Rectal smooth muscle tissue (tissue), 1 donor: ENCODE measurements around the gene SLX9.

ENCODE experiments used
- H3K27ac ChIP-seq: one replicate; pipeline ENCODE4 v1.7.0; 2013; ENCODE audit warnings: low read depth, low read length, inconsistent platforms
- H3K27me3 ChIP-seq: one replicate; pipeline ENCODE4 v1.7.0; 2013; ENCODE audit warnings: low read length; ENCODE audit not compliant: control insufficient read depth, insufficient read depth
- H3K36me3 ChIP-seq: one replicate; pipeline ENCODE4 v1.7.0; 2013; ENCODE audit warnings: low read length; ENCODE audit not compliant: control insufficient read depth, insufficient read depth
- H3K4me1 ChIP-seq: one replicate; pipeline ENCODE4 v1.7.0; 2013; ENCODE audit warnings: low read length; ENCODE audit not compliant: control insufficient read depth, insufficient read depth
- H3K4me3 ChIP-seq: one replicate; pipeline ENCODE4 v1.7.0; 2013; ENCODE audit warnings: low read length
- H3K9ac ChIP-seq: one replicate; pipeline ENCODE4 v1.7.0; 2013; ENCODE audit warnings: low read length

Gene SLX9

DNA sequence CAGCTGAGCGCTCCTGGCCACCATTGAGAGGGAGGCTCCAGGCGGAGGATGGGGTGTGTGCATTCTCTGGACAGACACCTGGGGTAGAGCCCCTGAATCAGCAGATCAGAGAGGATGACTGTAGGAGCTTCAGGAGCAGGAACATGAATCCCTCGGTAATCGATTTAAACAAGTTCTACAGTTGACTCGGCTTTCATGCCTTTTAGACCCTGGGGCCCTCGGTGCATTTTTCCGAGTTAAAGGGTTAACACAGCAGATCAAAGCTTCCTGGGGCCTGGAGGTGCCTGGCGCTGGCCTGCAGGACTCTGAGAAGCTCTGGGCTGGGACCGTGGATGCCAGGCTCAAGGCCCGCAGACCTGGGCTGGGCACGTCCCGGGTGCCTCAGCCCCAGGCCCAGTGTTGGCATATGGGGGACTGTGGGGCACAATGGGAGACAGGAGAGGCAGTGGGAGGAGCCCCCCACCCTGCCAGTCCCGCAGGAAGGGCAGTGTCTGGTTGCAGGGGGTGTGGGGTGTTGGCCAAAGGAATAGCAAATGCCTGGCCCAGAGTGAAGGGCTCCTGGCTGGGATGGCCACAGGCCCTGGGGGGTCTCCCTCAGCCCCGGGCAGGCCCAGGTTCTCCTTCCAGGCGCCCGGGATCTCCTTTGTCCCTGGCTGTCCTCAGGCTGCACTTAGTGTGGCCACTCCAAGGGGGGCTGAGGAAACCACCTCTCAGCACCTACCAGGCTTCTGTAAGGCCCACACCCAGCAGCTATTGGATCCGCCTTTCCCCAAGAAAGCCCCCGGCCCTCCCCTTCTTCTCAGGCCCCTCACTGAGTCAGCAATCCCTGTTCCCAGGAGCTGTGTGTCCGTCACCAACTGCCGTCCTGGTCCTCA is 40.1 kb downstream of the SLX9 start:
- Histone ChIP-seq H3K9ac (no peak overlapping the region), H3K27ac (no peak overlapping the region), H3K36me3 (peaks cover 2% of the 10 kb centered on the region), H3K4me3 (no peak overlapping the region), H3K27me3 (no peaks in the 10 kb centered on the region), H3K4me1 (no peaks in the 10 kb centered on the region)

DNA sequence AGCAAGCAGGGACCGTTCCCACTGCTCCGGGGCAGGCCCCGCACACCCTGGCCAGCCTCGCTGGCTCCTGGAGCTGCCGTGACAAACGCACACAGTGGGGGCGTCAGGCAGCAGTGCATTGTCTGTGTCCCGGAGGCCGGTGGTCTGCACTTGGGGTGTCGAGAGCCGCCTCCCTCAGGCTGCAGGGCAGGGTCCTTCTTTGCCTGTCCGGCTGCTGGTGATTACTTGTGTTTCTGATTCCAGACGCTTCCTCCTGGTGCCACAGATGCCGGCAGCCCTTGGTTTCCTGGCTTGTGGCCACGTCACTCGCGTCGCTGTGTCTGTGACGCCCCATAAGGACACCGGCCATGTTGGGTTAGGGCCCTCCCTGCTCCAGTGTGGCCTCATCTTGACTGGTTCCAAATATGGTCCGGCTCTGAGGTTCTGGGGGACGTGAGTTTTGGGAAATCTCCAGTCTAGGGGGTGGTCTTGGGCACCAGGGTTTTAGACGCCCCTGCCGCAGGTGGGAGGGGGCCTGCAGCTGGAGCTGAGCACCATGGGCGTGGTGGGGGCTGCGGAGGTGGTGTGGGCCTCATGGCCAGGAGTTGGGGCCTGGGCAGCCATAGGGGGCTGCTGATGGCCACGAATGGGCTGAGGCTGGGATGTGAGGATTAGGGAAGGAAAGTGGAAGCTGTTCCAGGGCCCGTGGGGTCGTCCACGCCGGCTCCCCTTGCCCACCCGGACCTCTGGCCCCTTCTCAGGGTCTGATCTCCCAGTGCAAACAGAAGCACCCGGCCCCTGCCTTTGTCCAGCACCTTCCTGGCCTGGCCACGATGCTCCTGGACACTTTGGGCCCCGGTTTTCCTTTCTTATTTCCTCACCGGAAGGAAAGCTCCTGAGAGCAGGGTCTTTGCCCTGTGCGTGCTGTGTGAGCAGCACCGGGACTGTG is 41.0 kb downstream of the SLX9 start:
- Histone ChIP-seq H3K9ac (no peak overlapping the region), H3K4me1 (no peaks in the 10 kb centered on the region), H3K4me3 (no peak overlapping the region), H3K36me3 (peaks cover 2% of the 10 kb centered on the region), H3K27me3 (no peaks in the 10 kb centered on the region), H3K27ac (no peak overlapping the region)

DNA sequence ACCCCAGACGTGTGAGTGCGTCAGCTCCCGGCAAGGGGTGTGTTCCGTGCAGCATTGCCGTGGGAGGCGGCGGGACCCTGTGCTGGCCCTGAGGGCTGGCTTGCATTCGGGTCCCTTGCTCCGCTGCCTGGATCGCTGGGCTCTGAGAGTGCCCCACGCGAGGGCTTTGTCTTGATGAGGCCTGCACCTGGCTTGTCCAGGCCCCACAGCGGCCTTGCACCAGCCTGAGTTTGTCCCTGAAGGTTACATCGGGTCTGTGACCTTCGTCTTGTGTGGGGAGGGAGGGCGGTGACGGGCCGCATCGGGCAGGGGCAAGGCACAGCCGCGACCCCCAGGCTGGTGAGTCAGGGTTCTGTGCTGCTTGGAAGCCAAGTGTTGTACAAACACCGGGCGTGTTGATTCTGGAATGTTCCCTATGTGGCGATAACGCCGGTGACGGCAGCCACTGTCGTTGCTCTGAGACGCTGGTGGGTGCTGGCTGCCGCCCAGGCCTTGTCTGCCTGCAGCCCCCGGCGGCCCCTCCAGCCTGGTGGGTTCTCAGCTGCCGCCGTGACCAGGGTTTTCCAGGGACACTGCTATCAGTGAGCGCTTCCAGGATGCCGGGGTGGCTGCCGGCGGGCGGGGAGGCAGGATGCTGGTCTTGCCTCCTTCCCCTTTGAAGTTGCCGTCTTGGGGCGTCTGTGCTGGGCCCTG is 42.9 kb downstream of the SLX9 start:
- Histone ChIP-seq H3K4me1 (no peaks in the 10 kb centered on the region), H3K36me3 (no peaks in the 10 kb centered on the region), H3K27ac (no peak overlapping the region), H3K9ac (no peak overlapping the region), H3K4me3 (no peak overlapping the region), H3K27me3 (no peaks in the 10 kb centered on the region)

GRCh38 chr21:44983421-44984206 is 43.8 kb downstream of the SLX9 start:
- Histone ChIP-seq H3K4me3 (no peak overlapping the region), H3K27ac (no peak overlapping the region), H3K9ac (no peak overlapping the region), H3K27me3 (no peaks in the 10 kb centered on the region), H3K36me3 (no peaks in the 10 kb centered on the region), H3K4me1 (peaks cover 7% of the 10 kb centered on the region)

DNA sequence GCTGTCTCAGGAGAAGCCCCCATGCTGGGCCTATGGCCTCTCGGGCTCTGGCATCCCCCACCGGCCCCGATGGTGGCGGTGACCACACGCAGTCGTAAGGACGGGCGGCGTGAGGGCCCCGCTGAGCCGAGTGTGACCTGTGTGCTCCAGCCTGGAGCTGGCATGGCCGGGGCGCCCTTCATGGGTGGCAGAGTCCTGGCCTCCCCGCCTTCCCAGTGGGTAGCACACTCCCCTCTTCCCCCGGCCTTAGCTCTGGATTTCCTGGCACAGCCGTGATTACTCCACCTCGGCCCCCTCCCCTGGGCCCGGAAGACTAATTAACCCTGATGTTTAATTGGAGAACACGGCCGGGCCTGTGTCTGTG is 44.6 kb downstream of the SLX9 start:
- H3K4me3 ChIP-seq = no peak overlapping the region
- H3K36me3 ChIP-seq = no peaks in the 10 kb centered on the region
- H3K9ac ChIP-seq = no peak overlapping the region
- H3K27ac ChIP-seq = no peak overlapping the region
- H3K27me3 ChIP-seq = no peaks in the 10 kb centered on the region
- peaks cover 15% of the 10 kb centered on the region for H3K4me1 ChIP-seq

DNA sequence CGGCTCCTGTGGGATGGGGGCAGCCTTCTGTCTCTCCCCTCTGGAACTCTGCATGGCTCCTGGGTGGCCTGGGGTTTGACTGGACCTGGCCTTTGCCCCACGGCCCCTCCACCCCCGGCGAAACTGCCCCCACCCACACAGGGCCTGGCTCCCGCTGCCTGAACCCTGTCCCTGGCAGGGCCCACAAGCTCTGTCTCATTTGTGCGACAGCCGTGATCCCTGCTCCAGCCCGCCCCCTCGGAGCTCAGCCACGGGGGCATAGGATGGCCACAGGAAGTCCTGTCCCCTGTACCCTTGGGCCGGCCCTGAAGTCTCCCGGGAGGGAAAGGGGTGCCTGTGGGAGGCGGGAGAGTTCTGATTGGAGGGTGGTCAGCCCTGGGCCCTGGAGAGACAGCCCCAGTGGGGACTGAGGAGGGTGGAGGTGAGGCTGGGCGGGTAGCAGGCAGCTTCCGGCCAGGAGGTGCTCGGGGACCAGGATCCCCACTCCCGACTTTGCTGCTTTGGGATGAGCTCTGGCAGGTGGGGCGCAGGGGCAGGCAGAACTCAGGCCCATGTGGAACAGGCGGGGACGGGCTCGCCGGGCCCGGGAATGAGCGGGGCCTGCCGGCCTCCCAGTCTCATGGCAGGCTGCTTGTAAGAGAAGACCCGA is 45.1 kb downstream of the SLX9 start:
- H3K27me3 ChIP-seq = no peaks in the 10 kb centered on the region
- H3K4me3 ChIP-seq = no peak overlapping the region
- peaks cover 20% of the 10 kb centered on the region for H3K4me1 ChIP-seq
- H3K9ac ChIP-seq = no peak overlapping the region
- H3K36me3 ChIP-seq = no peaks in the 10 kb centered on the region
- H3K27ac ChIP-seq = no peak overlapping the region

GRCh38 chr21:44985441-44986401 is 45.9 kb downstream of the SLX9 start:
- H3K36me3 ChIP-seq = no peaks in the 10 kb centered on the region
- H3K4me3 ChIP-seq = no peak overlapping the region
- H3K9ac ChIP-seq = no peak overlapping the region
- no peaks in the 10 kb centered on the region for H3K27me3 ChIP-seq
- H3K27ac ChIP-seq = no peak overlapping the region
- peaks cover 26% of the 10 kb centered on the region for H3K4me1 ChIP-seq

GRCh38 chr21:44986471-44987291 is 46.9 kb downstream of the SLX9 start:
- peaks cover 34% of the 10 kb centered on the region for H3K4me1 ChIP-seq
- H3K4me3 ChIP-seq = no peak overlapping the region
- no peaks in the 10 kb centered on the region for H3K36me3 ChIP-seq
- H3K9ac ChIP-seq = no peak overlapping the region
- H3K27me3 ChIP-seq = no peaks in the 10 kb centered on the region
- H3K27ac ChIP-seq = no peak overlapping the region

DNA sequence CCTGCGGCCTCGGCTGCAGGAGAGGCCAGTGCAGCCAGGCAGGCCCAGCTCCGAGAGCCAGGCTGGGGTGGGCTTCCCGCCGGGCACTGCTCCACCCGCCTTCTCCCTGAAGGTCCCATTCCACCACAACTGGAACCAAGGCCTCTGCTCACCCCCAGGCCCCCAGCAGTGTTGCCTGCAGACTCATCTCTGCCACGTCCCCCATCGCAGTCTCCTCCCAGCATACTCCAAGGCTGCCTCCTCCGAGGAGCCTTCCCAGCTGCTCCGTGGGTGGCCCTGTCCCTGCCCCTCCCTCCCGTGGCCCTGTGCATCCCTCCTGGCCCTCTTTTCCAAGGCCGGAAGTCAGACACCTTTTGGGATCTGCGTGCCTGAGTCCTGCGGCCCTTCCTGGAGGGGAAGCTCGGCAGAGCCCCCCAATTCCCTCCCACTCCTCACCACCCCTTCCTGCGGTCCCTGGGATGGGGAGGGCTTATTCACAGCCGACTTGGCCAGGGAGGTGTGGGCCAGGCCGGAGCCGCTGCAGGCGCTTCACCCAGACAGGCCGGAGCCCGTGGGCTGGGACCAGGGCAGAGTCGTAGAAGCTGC is 47.6 kb downstream of the SLX9 start:
- Histone ChIP-seq H3K36me3 (no peaks in the 10 kb centered on the region), H3K4me1 (peaks cover 40% of the 10 kb centered on the region), H3K27ac (no peak overlapping the region), H3K9ac (no peak overlapping the region), H3K27me3 (no peaks in the 10 kb centered on the region), H3K4me3 (no peak overlapping the region)
